Spleen (tissue), 7 donors: Measurements from ENCODE around the gene COMMD7.

Experiments
- CTCF ChIP-seq, 11 experiments: fragments of 200-600 bp in 7 of 11; fragments of 450-650 bp in 4 of 11; sonication (generic) in 4 of 11; IDR thresholded peaks in 8 of 11; conservative IDR thresholded peaks in 3 of 11; 1 replicate in 7 of 11; 2 replicates in 4 of 11; pipeline versions ENCODE4 v1.4.0 to v1.8.0; 2016 to 2021; ENCODE audit warnings: antibody characterized with exemption in 11 of 11, inconsistent platforms in 4 of 11, mild to moderate bottlenecking in 1 of 11
- POLR2A ChIP-seq, 3 donors: fragments of 450-650 bp; IDR thresholded peaks; one replicate each; pipeline ENCODE4 v1.5.1; 2017; ENCODE audit warnings: antibody characterized with exemption in 3 of 3, mild to moderate bottlenecking in 1 of 3
- POLR2AphosphoS5 ChIP-seq, 3 donors: sonication (generic); formaldehyde crosslinking; IDR thresholded peaks; one replicate each; pipeline ENCODE4 v1.5.1; 2017; ENCODE audit warnings: antibody characterized with exemption in 3 of 3
- donor health status: DM: no; HTN: no; CAD: no; lungs with moderate emphysema.
- donor health status: DM: no; HTN: no; CAD: no.
- donor health status: DM: no; HTN: no; CAD: no.

- TF ChIP-seq CTCF (IDR thresholded peaks at IDR 0.05 in 8 of 11, conservative IDR thresholded peaks at IDR 0.05 in 3 of 11) (no peak), POLR2A (IDR thresholded peaks at IDR 0.05) (no peak), POLR2AphosphoS5 (IDR thresholded peaks at IDR 0.05) (no peak)
Measured at GRCh38 chr20:32709632-32710121, 33.6 kb downstream of the COMMD7 start.
